ENCODE data around the gene TIPARP. TPM values are rescaled to one million over a fixed set of nuclear protein-coding genes. Genes with fewer than 3 reads are reported as not detected.

TIPARP gene
- total RNA-seq, 4 donors from 2014 or later: 49.8 to 144 (median 72.6) TPM

DNA sequence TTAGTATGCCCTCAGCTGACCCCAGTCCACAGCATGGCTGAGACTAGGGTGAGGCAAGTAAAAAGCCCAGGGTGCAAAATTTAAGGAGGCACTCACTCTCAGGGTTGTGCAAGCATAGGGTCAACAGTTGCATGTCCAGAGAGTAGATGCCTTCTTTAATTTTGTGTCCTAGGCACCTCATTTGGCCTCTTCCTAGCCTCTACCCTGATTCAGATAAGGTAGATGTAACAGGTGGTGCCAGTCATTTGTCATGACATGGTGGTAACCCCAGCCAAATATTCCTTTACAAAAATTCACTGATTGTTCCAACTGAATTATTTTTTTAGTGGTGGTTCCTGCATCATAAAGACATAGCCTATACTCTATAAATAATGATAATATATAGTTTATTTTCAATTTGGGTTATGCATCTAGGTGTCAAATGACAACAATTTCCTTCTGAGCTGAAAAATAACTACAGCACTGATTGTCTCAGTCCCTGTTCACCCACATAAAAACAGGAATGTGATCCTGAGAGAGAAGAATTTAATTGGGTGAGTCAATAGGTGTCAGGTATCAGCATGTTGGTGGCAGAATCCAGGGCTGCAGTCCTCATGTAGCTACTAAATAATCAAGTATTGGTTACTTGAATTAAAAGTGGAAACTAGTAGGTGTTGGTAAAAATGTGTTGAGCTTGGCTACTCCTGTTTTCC lies 44.2 kb upstream of the TIPARP start:
- Histone ChIP-seq H3K4me3 (no peak overlapping the region), H3K27ac (no peak overlapping the region), H3K36me3 (no peaks in the 10 kb centered on the region), H3K4me1 (peaks cover 0 to 8% (median 0%) of the 10 kb centered on the region in 3 donors), H3K9me3 (no peaks in the 10 kb centered on the region), H3K27me3 (no peaks in the 10 kb centered on the region)
- ATAC-seq: no peak
- TF ChIP-seq EP300 (IDR thresholded peaks at IDR 0.05) (no peak), POLR2AphosphoS5 (IDR thresholded peaks at IDR 0.05) (no peak), POLR2A (IDR thresholded peaks at IDR 0.05) (no peak)
- TF ChIP-seq, protein P1, sequence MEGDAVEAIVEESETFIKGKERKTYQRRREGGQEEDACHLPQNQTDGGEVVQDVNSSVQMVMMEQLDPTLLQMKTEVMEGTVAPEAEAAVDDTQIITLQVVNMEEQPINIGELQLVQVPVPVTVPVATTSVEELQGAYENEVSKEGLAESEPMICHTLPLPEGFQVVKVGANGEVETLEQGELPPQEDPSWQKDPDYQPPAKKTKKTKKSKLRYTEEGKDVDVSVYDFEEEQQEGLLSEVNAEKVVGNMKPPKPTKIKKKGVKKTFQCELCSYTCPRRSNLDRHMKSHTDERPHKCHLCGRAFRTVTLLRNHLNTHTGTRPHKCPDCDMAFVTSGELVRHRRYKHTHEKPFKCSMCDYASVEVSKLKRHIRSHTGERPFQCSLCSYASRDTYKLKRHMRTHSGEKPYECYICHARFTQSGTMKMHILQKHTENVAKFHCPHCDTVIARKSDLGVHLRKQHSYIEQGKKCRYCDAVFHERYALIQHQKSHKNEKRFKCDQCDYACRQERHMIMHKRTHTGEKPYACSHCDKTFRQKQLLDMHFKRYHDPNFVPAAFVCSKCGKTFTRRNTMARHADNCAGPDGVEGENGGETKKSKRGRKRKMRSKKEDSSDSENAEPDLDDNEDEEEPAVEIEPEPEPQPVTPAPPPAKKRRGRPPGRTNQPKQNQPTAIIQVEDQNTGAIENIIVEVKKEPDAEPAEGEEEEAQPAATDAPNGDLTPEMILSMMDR (IDR thresholded peaks at IDR 0.05): no peak

DNA sequence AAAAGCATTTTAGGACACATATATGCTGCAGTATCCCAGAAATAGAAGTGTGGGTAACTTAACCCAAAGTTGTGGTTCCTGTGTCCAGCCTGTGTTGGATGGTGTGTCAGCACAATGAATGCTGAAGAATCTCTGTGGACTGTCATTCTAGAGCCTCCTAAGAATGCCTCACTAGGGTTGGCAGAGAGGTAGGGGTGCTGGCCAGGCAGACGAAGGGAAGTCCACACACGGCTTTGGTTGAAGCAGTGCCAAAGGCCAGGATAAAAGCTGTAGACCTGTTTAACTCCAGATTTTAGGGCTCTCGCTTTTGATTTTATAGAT lies 43.7 kb upstream of the TIPARP start:
- WGBS, 2 donors (ENCODE audit: low coverage in 1 of 2): 69 to 73% methylated on average over 2 to 3 of the region's 3 CpGs
- Histone ChIP-seq H3K4me3 (no peak overlapping the region), H3K9me3 (no peaks in the 10 kb centered on the region), H3K36me3 (no peaks in the 10 kb centered on the region), H3K4me1 (peaks cover 0 to 8% (median 0%) of the 10 kb centered on the region in 3 donors), H3K27me3 (no peaks in the 10 kb centered on the region), H3K27ac (no peak overlapping the region)
- ATAC-seq: no peak
- TF ChIP-seq POLR2AphosphoS5 (IDR thresholded peaks at IDR 0.05) (no peak), POLR2A (IDR thresholded peaks at IDR 0.05) (no peak), EP300 (IDR thresholded peaks at IDR 0.05) (no peak)
- TF ChIP-seq, protein P1 (IDR thresholded peaks at IDR 0.05): no peak

DNA sequence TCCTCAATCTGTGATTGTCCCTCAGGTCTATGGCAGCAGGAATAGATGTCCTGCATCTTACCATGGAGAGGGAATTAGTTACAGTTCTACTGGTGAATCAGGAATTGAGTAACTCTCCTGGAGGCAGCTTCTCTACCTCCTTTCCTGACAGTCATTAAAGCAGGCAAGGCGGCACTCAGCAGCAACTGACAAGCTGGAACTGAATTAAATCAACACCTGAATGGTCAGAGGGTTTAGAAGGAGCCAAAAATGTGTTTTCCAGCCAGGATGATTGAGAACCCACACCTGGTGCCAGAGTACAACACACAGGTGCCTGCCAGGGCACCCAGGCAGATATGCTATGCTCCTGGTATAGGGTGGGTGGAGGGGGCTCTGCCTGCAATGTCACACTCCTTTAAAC lies 43.1 kb upstream of the TIPARP start:
- ATAC-seq: no peak
- no peaks in the 10 kb centered on the region for H3K9me3 ChIP-seq
- H3K36me3 ChIP-seq: no peaks in the 10 kb centered on the region
- WGBS, 2 donors (ENCODE audit: low coverage in 1 of 2): 100% methylated on average over 1 of the region's 1 CpG
- no peak overlapping the region for H3K27ac ChIP-seq
- H3K27me3 ChIP-seq: no peaks in the 10 kb centered on the region
- no peak overlapping the region for H3K4me3 ChIP-seq
- TF ChIP-seq EP300 (IDR thresholded peaks at IDR 0.05) (no peak), POLR2AphosphoS5 (IDR thresholded peaks at IDR 0.05) (no peak), POLR2A (IDR thresholded peaks at IDR 0.05) (no peak)
- TF ChIP-seq, protein P1 (IDR thresholded peaks at IDR 0.05): no peak
- peaks cover 0 to 8% (median 0%) of the 10 kb centered on the region in 3 donors for H3K4me1 ChIP-seq

DNA sequence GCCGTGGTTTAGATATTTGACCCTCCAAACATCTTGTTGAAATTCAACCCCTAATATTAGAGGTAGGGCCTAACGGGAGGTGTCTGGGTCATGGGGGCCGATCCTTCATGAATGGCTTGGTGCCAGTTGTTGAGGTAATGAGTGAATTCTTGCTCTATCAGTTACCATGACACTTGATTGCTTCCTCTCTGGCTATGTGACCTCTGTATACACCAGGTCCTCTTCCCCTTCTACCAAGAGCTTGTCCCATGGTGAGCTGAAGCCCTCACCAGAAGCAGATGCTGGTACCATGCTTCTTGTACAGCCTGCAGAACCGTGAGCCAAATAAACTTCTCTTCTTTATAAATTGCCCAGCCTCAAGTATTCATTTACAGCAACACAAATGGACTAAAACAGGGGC lies 41.8 kb upstream of the TIPARP start:
- Histone ChIP-seq H3K27me3 (no peaks in the 10 kb centered on the region), H3K36me3 (no peaks in the 10 kb centered on the region), H3K27ac (no peak overlapping the region), H3K9me3 (no peaks in the 10 kb centered on the region), H3K4me3 (no peak overlapping the region), H3K4me1 (peaks cover 0 to 8% (median 0%) of the 10 kb centered on the region in 3 donors)
- ATAC-seq: no peak
- TF ChIP-seq EP300 (IDR thresholded peaks at IDR 0.05) (no peak), POLR2A (IDR thresholded peaks at IDR 0.05) (no peak), POLR2AphosphoS5 (IDR thresholded peaks at IDR 0.05) (no peak)
- TF ChIP-seq, protein P1 (IDR thresholded peaks at IDR 0.05): no peak
- WGBS, 2 donors (ENCODE audit: low coverage in 1 of 2): 95% methylated on average over 4 of the region's 4 CpGs; no CpG with 5 or more reads in 1 of the 2 donors

DNA sequence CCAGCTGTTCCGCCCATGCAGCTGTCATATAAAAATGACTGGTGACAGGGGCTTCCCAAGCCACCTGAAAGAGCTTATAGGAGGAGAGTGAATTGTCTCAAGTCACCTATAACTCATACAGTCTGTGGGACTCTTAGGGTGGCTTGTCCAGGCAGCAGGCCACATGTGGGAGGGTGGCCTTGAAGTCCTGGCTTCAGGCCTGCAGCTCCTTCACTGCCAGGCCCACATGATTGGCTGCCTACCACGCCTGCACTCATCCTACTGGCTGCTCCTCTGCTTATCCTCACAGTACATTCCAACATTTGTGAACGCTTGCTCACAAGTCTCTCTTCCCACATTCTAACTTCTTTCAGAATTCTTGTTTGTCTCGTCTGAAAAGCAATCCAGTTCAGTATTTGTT lies 41.1 kb upstream of the TIPARP start:
- TF ChIP-seq POLR2AphosphoS5 (IDR thresholded peaks at IDR 0.05): no peak
- TF ChIP-seq POLR2A (IDR thresholded peaks at IDR 0.05): no peak
- TF ChIP-seq, protein P1 (IDR thresholded peaks at IDR 0.05): no peak
- TF ChIP-seq EP300 (IDR thresholded peaks at IDR 0.05): no peak
- WGBS, 2 donors (ENCODE audit: low coverage in 1 of 2): 50% methylated on average over 3 of the region's 4 CpGs; no CpG with 5 or more reads in 1 of the 2 donors

More for the DNA sequence above, 41.1 kb upstream of the TIPARP start:
- H3K27me3 ChIP-seq: no peaks in the 10 kb centered on the region
- H3K9me3 ChIP-seq: no peaks in the 10 kb centered on the region
- no peak overlapping the region for H3K4me3 ChIP-seq
- H3K27ac ChIP-seq: no peak overlapping the region
- peaks cover 0 to 8% (median 0%) of the 10 kb centered on the region in 3 donors for H3K4me1 ChIP-seq
- H3K36me3 ChIP-seq: no peaks in the 10 kb centered on the region
- peak; percentile 69 for ATAC-seq

Measured in gastroesophageal sphincter (tissue), 4 donors.